ENCODE results near the gene PHF19. TPM values are rescaled to one million over a fixed set of nuclear protein-coding genes. Genes with fewer than 3 reads are reported as not detected.
A peak's percentile ranks its signal among the peaks of the same experiment; 100 is the strongest.

PHF19 gene
- total RNA-seq, 2 donors from 2014 or later, result 305 to 312 TPM

DNA sequence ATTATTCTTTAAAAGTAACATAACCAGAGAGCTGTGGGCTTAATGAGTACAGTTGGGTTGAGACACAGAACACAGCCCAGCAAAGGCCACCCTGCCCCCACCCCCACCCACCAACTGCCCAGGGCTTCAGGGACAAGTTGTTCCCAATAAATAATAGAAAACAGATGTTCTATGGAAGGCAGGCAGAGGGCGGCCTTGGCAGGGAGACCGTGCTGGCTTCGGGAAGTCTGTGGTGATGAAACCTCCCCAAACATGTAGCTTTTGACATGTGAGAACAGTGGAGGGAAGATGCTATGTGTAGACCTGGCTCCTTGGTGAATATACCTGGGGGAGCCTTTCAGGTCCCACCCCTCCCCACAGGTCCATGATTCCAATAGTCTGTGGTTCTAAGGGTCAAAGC lies 39.6 kb upstream of the PHF19 start:
- no peak for ATAC-seq
- no peak for DNase-seq (ENCODE audit: low spot score in 2 of 2)
- Mint-ChIP-seq H3K36me3 (peaks cover 83 to 87% of the 10 kb centered on the region in 2 donors), H3K9me3 (no peaks in the 10 kb centered on the region), H3K27ac (peak overlapping the region; percentile 50 to 99)

DNA sequence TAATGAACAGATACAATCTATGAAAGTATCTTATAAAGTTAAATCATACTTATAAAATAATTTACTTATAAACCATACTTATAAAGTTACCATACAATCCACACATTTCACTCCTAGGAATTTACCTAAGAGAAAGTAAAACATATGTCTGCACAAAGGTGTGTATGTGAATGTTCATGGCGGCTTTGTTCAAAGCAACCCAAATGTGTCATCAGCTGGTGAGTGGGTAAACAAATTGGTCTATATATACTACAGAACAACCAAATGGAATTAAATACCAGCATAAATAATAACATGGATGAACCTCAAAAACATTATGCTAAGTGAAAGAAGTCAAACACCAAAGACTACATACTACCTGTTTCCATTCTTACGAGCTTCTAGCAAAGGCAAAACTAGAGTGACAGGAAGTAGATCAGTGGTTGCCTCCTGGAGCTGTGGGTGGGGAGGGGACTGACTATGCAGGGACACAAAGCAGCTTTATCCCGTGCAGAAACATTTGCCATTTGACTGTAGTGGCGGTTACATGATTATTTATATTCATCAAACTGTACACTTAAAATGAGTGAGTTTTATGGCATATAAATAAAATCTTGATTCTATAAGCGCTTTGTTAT lies 39.0 kb upstream of the PHF19 start:
- Mint-ChIP-seq H3K36me3 (peaks cover 83 to 87% of the 10 kb centered on the region in 2 donors), H3K27ac (peak overlapping the region; percentile 50 to 99), H3K9me3 (no peaks in the 10 kb centered on the region)
- ATAC-seq (peak; percentile 41 to 89), DNase-seq (ENCODE audit: low spot score in 2 of 2) (no peak)

DNA sequence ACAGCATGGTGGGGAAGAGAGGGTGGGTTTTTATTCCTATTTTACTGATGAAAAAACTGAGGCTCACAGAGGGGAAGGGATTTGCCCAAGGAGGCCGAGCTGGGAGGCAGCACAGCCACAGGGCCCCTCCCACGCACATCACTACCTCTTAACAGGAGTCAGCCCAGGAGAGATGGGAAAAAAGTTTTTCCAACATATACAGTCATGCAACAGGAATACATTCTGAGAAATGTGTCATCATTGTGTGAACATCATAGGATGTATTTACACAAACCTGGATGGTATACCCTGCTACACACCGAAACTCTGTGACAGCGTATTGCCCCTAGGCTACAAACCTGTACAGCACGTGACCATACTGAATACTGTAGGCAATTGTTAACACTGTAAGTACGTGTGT lies 38.0 kb upstream of the PHF19 start:
- ATAC-seq, result no peak
- no peak for DNase-seq (ENCODE audit: low spot score in 2 of 2)
- H3K36me3 Mint-ChIP-seq, result peaks cover 83 to 91% of the 10 kb centered on the region in 2 donors
- peak overlapping the region; percentile 65 to 72 for H3K27ac Mint-ChIP-seq
- H3K9me3 Mint-ChIP-seq, result no peaks in the 10 kb centered on the region

- peaks cover 82 to 88% of the 10 kb centered on the region in 2 donors for H3K36me3 Mint-ChIP-seq
- H3K27ac Mint-ChIP-seq, result peak overlapping the region; percentile 65 to 72
- ATAC-seq (no peak), DNase-seq (ENCODE audit: low spot score in 2 of 2) (no peak)
- no peaks in the 10 kb centered on the region for H3K9me3 Mint-ChIP-seq
Observed at GRCh38 chr9:120914396-120914795, 37.4 kb upstream of the PHF19 start.

DNA sequence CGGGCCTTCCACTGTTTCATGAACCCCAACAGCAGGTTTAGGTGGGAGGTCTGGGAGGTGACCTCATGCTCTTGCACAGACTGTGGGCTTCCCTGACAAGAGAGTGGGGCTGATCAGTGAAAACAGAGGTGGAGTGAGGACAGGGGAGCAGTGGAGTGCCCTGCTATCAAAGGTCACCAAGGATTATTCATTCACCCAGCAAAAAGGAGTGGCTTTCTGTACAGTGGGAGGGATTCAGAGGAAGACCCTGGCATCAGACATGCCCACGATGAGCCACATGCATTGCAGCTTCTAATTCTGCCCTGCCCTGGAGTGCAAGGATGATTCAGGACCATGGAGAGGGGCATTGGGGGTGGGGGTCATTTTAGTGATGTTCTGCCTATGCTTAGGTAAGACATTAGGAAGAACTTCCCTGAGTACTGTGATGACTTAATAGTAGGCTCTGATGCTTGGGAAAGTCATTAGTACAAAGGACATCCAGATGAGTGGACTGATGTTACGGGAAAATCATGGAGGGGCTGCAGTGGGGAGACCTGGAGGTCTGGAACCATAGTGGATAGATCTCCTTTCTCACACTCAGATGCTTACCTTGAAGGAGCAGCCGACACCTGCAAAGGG lies 36.8 kb upstream of the PHF19 start:
- Mint-ChIP-seq H3K27ac (peak overlapping the region in 1 of 2 donors; percentile 91), H3K36me3 (peaks cover 82 to 88% of the 10 kb centered on the region in 2 donors), H3K9me3 (no peaks in the 10 kb centered on the region)
- peak in 1 of 2 donors; percentile 11 for ATAC-seq
- DNase-seq (ENCODE audit: low spot score in 2 of 2), result no peak

DNA sequence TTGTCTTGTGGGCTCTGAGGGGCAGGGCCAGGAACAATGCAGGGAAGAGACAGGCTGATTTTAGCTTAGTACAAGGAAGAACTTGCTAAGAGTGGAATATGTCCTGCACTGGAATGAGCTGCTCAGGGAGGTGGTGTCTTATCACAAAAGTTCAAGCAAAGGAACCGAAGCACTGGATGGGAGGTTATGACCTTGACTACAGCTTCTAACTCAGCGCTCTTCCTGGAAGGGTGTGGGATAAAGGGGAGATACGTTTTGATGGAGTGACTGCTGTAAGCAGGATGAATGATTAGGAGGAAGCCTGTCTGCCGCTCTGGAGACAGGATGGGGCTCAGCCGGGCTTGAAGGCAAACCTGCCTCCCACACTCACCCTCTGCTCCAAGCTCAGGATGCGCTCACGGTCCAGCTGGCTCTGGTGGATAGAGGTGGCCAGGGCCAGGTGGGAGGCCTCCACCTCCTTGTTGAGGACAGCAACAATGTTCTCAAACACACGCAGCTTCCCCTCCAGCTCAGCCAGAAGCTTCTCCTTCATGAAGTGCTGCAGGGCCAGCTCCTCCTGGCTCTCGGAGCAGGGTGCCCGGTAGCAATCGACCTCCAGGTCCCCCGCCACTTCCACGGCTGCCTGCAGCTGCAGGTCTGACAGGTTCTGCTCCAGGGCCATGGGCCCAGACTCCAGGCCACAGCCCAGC lies 36.1 kb upstream of the PHF19 start:
- no peaks in the 10 kb centered on the region for H3K9me3 Mint-ChIP-seq
- no peak for ATAC-seq
- H3K36me3 Mint-ChIP-seq, result peaks cover 78 to 83% of the 10 kb centered on the region in 2 donors

DNA sequence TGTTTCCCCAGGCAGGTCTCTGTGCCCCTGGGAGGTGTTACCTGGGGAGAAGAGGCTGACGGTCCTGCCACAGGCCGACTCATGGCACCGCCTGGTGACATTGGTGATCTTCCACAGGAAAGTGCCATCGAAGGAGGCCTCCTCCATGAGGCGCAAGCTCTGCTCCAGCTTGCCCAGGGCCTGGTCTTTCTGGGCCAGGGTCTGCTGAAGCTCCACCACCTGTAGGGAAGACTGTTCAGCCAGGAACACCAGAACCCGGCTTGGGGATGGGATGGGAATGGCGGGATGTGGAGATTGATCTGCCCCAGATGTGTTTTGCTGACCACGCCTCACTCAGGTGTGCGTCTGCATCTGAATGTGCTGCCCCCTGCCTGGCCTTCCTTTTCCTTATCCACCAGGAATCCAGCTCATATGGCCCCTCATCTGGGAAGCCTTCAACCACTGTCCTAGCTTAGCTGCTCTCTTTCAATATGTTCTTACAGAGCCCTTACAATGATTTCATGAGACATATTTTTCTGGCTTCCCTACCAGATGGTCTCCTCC lies 34.4 kb upstream of the PHF19 start:
- H3K36me3 Mint-ChIP-seq, result peaks cover 78 to 84% of the 10 kb centered on the region in 2 donors
- ATAC-seq (no peak), DNase-seq (ENCODE audit: low spot score in 2 of 2) (no peak)
- no peaks in the 10 kb centered on the region for H3K9me3 Mint-ChIP-seq
- H3K27ac Mint-ChIP-seq, result peak overlapping the region; percentile 88 to 91

More for the DNA sequence above, 36.1 kb upstream of the PHF19 start:
- peak overlapping the region; percentile 85 to 91 for H3K27ac Mint-ChIP-seq
- DNase-seq (ENCODE audit: low spot score in 2 of 2), result no peak

GRCh38 chr9:120910643-120911042 lies 33.7 kb upstream of the PHF19 start:
- Mint-ChIP-seq H3K9me3 (no peaks in the 10 kb centered on the region), H3K36me3 (peaks cover 78 to 87% of the 10 kb centered on the region in 2 donors), H3K27ac (peak overlapping the region; percentile 88 to 91)
- ATAC-seq (peak; percentile 52 to 81), DNase-seq (ENCODE audit: low spot score in 2 of 2) (no peak)

GRCh38 chr9:120909904-120910303 lies 32.9 kb upstream of the PHF19 start:
- DNase-seq (ENCODE audit: low spot score in 2 of 2) (peak in 1 of 2 donors; percentile 88), ATAC-seq (peak; percentile 45 to 80)

GRCh38 chr9:120905315-120906164 lies 28.6 kb upstream of the PHF19 start:
- Mint-ChIP-seq H3K36me3 (peaks cover 44 to 78% of the 10 kb centered on the region in 2 donors), H3K27ac (peak overlapping the region; percentile 85 to 96), H3K9me3 (no peaks in the 10 kb centered on the region)
- no peak for DNase-seq (ENCODE audit: low spot score in 2 of 2)
- ATAC-seq, result peak in 1 of 2 donors; percentile 33

More at GRCh38 chr9:120909904-120910303, 32.9 kb upstream of the PHF19 start:
- no peaks in the 10 kb centered on the region for H3K9me3 Mint-ChIP-seq
- H3K36me3 Mint-ChIP-seq, result peaks cover 83 to 91% of the 10 kb centered on the region in 2 donors
- H3K27ac Mint-ChIP-seq, result peak overlapping the region; percentile 85 to 91

GRCh38 chr9:120904978-120905301 lies 28.0 kb upstream of the PHF19 start:
- Mint-ChIP-seq H3K27ac (peak overlapping the region; percentile 85 to 96), H3K36me3 (peaks cover 38 to 78% of the 10 kb centered on the region in 2 donors), H3K9me3 (no peaks in the 10 kb centered on the region)
- ATAC-seq (no peak), DNase-seq (ENCODE audit: low spot score in 2 of 2) (no peak)

DNA sequence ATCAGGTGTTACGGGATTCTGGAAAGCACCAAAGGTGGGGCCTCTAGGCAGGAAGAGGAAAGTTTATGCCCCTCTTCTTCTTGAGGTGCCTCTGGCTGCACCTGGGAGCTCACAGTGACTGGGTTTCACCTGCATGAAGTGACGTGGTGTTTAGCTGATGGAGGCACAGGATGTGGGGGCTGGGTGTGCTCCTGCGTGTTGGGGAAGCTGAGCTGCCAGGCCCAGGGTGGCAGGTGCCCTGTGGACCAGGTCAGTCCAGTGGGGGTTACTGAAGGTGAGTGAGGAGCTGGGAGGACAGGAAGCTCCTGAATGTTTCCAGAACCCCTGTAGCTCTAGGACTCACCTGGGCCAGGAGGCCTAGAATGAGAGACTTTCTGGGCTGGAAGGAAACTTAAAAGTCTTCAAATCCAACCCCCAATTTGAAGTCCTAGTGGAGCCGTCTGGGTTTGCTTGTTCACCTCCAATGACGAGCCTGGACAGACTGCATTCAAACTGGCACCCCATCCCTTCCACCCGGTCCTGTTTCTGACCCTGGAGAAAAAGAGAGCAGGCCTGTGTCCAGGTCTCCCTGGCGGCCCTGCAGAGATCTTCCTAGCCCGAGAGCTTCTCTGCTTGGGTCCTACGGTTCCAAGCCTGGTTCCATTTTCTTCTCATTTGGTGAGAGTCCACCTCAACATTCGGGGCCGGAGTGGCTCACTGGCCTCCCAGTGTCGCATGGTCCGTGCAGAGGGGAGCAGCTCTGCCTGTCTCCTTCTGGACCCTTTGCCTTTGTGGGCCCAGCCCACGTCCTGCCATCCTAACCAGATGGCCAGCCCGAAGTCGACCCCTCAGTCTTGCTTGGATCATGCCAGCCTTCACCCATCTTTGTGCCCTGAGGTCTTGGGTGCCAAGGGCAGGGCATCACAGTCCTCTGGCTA lies 27.3 kb upstream of the PHF19 start:
- Mint-ChIP-seq H3K27ac (peak overlapping the region; percentile 85 to 96), H3K36me3 (peaks cover 33 to 77% of the 10 kb centered on the region in 2 donors), H3K9me3 (no peaks in the 10 kb centered on the region)
- DNase-seq (ENCODE audit: low spot score in 2 of 2), result no peak
- ATAC-seq, result peak; percentile 13 to 28

- ATAC-seq (peak in 1 of 2 donors; percentile 19), DNase-seq (ENCODE audit: low spot score in 2 of 2) (no peak)
- Mint-ChIP-seq H3K27ac (peak overlapping the region; percentile 85 to 96), H3K36me3 (peaks cover 26 to 69% of the 10 kb centered on the region in 2 donors), H3K9me3 (no peaks in the 10 kb centered on the region)
Observed at GRCh38 chr9:120902569-120903535, 25.9 kb upstream of the PHF19 start.

- ATAC-seq (no peak), DNase-seq (ENCODE audit: low spot score in 2 of 2) (no peak)
- no peaks in the 10 kb centered on the region for H3K9me3 Mint-ChIP-seq
- H3K36me3 Mint-ChIP-seq, result peaks cover 18 to 64% of the 10 kb centered on the region in 2 donors
- H3K27ac Mint-ChIP-seq, result peak overlapping the region; percentile 85 to 88
Observed at GRCh38 chr9:120901755-120902568, 25.0 kb upstream of the PHF19 start.

All from activated naive CD4-positive, alpha-beta T cell treated with anti-CD3 and anti-CD28 coated beads, Interleukin-2, amount 50 U/mL, for 72 hours (primary cell).